Mesodermal cell (in vitro differentiated cells): ENCODE results near the gene TECPR2. TPM values are rescaled to one million over a fixed set of nuclear protein-coding genes. Genes with fewer than 3 reads are reported as not detected.
A peak's percentile ranks its signal among the peaks of the same experiment; 100 is the strongest.

Experiments used
- H3K27ac ChIP-seq: 2 replicates; pipeline ENCODE4 v1.7.0; 2013; ENCODE audit warnings: mild to moderate bottlenecking, low read depth, low read length, moderate library complexity; ENCODE audit not compliant: severe bottlenecking
- H3K36me3 ChIP-seq: 2 replicates; pipeline ENCODE4 v1.7.1; 2013; ENCODE audit warnings: mild to moderate bottlenecking, low read length, moderate library complexity; ENCODE audit not compliant: control insufficient read depth, insufficient read depth
- H3K4me1 ChIP-seq: one replicate; pipeline ENCODE4 v1.7.1; 2013; ENCODE audit warnings: mild to moderate bottlenecking, low read length; ENCODE audit not compliant: insufficient read depth, control insufficient read depth, poor library complexity, severe bottlenecking
- H3K4me3 ChIP-seq: 2 replicates; pipeline ENCODE4 v1.7.0; 2013; ENCODE audit warnings: low read length, control low read depth, mild to moderate bottlenecking; ENCODE audit not compliant: insufficient read depth, poor library complexity, severe bottlenecking; ENCODE audit errors: extremely low read depth
- H3K9me3 ChIP-seq: 2 replicates; pipeline ENCODE4 v1.7.1; 2013; ENCODE audit warnings: mild to moderate bottlenecking, low read length, moderate library complexity; ENCODE audit not compliant: control insufficient read depth
- WGBS, 2 experiments: methylation state at CpG; one replicate each; pipeline ENCODE4 v1.1.5; 2013; ENCODE audit warnings: missing lambda C conversion rate in 2 of 2; ENCODE audit not compliant: insufficient coverage in 2 of 2; 5-methylcytosine and 5-hydroxymethylcytosine counted together
- polyA plus RNA-seq, 2 experiments: library from polyadenylated mRNA; stranded (reverse); fragments of 50-300 nt; gene quantifications; one replicate each; pipeline ENCODE4 v1.2.3, GENCODE V29; 2013

The TECPR2 gene, protein sequence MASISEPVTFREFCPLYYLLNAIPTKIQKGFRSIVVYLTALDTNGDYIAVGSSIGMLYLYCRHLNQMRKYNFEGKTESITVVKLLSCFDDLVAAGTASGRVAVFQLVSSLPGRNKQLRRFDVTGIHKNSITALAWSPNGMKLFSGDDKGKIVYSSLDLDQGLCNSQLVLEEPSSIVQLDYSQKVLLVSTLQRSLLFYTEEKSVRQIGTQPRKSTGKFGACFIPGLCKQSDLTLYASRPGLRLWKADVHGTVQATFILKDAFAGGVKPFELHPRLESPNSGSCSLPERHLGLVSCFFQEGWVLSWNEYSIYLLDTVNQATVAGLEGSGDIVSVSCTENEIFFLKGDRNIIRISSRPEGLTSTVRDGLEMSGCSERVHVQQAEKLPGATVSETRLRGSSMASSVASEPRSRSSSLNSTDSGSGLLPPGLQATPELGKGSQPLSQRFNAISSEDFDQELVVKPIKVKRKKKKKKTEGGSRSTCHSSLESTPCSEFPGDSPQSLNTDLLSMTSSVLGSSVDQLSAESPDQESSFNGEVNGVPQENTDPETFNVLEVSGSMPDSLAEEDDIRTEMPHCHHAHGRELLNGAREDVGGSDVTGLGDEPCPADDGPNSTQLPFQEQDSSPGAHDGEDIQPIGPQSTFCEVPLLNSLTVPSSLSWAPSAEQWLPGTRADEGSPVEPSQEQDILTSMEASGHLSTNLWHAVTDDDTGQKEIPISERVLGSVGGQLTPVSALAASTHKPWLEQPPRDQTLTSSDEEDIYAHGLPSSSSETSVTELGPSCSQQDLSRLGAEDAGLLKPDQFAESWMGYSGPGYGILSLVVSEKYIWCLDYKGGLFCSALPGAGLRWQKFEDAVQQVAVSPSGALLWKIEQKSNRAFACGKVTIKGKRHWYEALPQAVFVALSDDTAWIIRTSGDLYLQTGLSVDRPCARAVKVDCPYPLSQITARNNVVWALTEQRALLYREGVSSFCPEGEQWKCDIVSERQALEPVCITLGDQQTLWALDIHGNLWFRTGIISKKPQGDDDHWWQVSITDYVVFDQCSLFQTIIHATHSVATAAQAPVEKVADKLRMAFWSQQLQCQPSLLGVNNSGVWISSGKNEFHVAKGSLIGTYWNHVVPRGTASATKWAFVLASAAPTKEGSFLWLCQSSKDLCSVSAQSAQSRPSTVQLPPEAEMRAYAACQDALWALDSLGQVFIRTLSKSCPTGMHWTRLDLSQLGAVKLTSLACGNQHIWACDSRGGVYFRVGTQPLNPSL (N-terminal part only)
- 15.5 TPM for polyA plus RNA-seq (2013, experiment 1 of 2)
- polyA plus RNA-seq (2013, experiment 2 of 2), result 9.5 TPM

DNA sequence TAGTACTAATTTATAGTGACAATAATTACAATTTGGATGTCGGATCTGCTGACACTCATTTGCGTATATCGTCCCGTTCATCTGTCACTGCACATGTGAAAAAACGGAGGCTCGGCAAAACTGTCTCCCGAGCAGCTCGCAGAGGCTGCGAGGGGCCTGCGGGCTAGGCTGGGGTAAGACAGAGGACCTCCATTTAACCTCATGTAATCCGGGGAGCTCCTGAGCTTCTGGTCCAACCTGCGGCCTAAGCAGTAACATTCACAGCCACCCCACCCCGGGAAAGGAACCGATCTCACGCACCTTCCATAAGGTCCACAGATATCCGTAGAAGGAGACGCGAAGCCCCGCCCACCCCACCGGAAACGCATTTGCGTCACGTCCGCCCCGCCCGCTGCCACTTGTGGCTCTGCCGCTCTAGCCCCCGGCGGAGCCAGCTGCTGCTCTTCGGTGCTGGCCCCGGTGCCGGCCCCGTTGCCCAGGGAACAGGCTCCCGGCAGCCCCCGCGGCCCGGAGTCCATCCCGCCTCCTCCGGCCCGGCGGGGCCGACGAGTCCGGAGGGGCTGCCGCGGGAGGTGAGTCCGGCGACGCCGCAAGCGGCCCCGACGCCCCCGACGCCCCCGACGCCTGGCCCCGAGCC lies at the start of gene TECPR2, which contains the start of gene CINP:
TECPR2 (plus strand) TSS at position 397 of the 637 bp plus-strand sequence. CDS start 13,781 bp downstream, outside the sequence.
CINP (minus strand) TSS at position 346 of the 637 bp plus-strand sequence; CDS start at position 307, 39 bp downstream.
- Histone ChIP-seq H3K27ac (peak within 1 kb of the TSS; percentile 57), H3K4me3 (peak within 1 kb of the TSS; percentile 91)

DNA sequence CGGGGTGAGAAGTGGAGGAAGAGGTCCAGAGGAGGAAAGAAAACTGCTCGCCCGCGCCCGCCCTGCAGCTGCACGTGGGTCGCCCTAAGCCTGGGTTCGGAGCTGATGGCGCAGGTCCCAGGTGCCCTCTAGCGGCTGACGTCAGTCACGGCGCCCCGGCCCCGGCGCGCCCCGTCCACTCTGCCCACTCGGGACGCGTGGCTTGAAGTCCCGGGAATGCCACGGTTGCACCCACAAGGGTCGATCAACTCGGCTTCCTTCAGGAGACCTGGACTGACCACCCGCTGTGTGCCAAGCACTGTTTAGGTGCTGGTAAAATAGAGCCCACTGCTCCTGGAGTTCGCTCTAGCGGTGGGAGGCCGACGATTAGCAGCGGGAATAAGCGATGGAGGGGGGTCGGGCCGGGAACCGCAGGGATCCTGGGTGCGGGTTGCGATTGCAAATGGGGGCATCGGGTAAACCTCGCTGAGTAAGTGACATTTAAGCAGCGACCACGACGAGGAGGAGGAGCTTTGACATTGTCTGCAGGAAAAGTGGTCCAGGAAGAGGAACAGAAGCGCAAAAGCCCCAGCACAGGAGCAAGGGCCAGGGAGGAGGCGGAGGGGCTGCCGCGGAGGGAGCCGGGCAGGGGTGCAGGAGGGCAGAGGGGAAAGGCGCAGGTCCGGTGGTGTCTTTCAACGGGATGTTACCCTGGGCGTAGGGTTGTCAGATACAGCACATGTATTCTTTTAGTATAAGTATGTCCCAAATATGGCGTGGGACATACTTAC lies 48.3 kb upstream of the TECPR2 start:
- H3K4me3 ChIP-seq, result peak overlapping the region; percentile 40
- no peaks in the 10 kb centered on the region for H3K36me3 ChIP-seq
- no peaks in the 10 kb centered on the region for H3K9me3 ChIP-seq
- WGBS, 2 experiments, result 11 to 14% methylated on average over 41 to 45 of the region's 52 CpGs
- peaks cover 8% of the 10 kb centered on the region for H3K4me1 ChIP-seq
- no peak overlapping the region for H3K27ac ChIP-seq

More for the DNA sequence above, at the start of gene TECPR2, which contains the start of gene CINP:
- 0 to 1% methylated on average over 42 to 57 of the region's 58 CpGs for WGBS, 2 experiments
- Histone ChIP-seq H3K4me1 (no peaks in the 10 kb centered on the region), H3K9me3 (no peaks in the 10 kb centered on the region), H3K36me3 (peaks cover 16% of the 10 kb centered on the region)

DNA sequence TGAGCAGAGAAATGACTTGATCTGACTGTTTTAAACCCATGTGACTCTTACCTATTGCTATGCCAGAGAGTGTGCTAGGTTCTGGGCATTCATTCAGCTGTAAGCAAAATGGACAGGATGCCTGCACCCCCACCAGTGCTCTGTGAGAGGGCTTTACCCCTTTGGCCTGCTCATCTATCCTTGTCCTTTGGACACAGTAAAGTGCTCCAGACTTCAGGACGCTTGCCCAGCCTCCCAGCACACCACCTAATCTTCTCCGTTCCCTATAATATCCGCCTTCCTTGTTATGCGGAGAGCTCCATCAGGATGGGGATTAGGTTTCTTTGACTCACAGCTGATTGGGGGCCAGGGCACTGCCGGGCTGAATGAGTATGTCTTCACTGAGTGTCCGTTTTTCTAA lies 47.6 kb upstream of the TECPR2 start:
- H3K9me3 ChIP-seq, result no peaks in the 10 kb centered on the region
- H3K36me3 ChIP-seq, result no peaks in the 10 kb centered on the region
- 80 to 94% methylated on average over 4 to 6 of the region's 6 CpGs for WGBS, 2 experiments
- peaks cover 8% of the 10 kb centered on the region for H3K4me1 ChIP-seq
- H3K27ac ChIP-seq, result no peak overlapping the region
- no peak overlapping the region for H3K4me3 ChIP-seq

DNA sequence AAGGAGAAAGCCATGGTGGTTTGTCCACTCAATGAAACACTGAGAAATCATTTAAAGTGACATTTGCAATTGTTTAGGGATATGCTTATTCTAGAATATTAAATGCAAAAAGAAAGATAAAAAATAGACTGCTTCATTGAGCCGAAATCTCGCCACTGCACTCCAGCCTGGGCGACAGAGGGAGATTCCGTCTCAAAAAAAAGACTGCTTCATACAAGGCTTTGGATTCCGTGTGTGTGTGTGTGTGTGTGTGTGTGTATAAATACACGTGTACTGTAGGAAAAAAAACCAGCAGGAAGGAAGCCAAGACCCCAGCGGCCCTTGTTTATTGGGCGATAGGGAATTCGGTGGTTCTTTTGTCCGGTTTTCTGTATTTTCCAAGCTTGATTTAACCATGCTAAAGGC lies 46.4 kb upstream of the TECPR2 start:
- Histone ChIP-seq H3K4me3 (peak overlapping the region; percentile 61), H3K9me3 (no peaks in the 10 kb centered on the region), H3K27ac (peak overlapping the region; percentile 89), H3K4me1 (peaks cover 13% of the 10 kb centered on the region), H3K36me3 (no peaks in the 10 kb centered on the region)
- 15 to 27% methylated on average over 7 to 10 of the region's 10 CpGs for WGBS, 2 experiments

DNA sequence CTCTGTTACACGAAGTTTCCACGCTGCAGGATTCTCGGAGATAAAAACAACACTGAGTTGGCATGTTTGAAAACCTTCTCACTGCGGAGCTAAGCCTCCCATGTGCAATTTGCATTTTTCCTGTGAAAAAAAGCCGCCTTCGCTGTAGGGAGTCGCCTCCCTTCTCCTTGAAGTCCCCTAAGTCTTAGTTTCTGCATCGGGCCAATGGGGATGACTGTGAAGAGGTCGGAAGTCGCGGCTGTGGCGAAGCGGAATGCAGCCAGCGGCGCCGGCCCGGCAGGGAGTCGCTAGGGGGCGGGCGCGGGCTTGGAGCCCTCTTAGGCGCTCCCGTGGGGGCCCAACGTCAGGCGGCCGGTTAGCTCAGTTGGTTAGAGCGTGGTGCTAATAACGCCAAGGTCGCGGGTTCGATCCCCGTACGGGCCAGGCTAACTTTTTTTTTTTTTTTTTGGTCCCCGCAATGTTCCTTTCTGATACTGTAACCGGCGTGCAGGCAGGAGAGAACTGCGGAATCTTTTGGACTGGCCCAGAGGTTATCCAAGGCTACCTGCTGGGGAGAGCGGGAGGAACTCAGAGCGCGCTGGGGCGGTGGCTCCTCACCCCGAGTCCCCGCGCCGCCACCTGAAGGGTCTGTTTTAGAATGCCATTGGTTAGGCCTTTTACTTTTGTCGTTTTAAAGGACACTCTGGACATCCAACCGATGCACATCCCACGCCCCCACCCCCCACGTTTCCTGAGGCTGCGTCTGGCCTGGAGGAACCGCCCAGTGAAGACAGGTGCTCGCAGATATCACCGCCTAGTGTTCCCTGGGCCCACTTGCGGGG lies 45.8 kb upstream of the TECPR2 start:
- Histone ChIP-seq H3K4me3 (peak overlapping the region; percentile 61), H3K4me1 (peaks cover 13% of the 10 kb centered on the region)
- 1 to 3% methylated on average over 36 to 42 of the region's 54 CpGs for WGBS, 2 experiments

DNA sequence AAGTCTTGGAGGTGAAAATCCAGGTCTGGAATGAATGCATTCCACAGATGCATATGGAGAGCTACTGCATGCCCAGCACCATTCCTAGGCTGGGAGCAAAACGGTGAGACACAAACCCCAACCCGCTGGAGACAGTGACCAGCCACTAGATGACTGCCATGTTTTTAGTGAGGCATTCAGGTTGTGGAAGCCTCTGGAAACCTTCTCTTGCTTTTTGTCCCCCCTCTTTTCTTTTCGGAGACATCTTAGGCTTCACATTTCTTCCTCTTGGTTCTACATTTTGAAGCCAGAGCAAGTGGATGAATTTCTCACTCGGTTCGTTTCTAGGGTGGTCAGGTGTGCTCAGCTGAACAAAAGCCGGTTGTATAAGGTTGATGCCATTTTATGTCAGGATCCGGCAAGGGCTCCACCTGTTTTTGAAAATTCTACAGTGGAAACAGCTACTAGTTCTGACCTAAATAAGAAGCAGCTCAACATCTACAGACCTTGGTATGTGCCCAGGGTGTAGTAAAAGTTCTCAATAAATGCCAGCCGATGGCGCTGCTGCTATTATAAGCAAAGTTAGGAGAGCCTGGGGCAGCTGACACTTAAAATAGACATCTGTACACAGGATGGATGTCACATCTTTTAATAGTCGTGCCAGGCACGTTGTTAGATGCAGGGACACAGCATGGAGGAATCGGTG lies 45.0 kb upstream of the TECPR2 start:
- peaks cover 8% of the 10 kb centered on the region for H3K36me3 ChIP-seq
- H3K4me1 ChIP-seq, result peaks cover 13% of the 10 kb centered on the region
- WGBS, 2 experiments, result 71% methylated on average over 9 to 12 of the region's 12 CpGs
- H3K27ac ChIP-seq, result peak overlapping the region; percentile 66
- H3K4me3 ChIP-seq, result peak overlapping the region; percentile 61
- no peaks in the 10 kb centered on the region for H3K9me3 ChIP-seq

More for the DNA sequence above, 45.8 kb upstream of the TECPR2 start:
- Histone ChIP-seq H3K27ac (peak overlapping the region; percentile 89), H3K9me3 (no peaks in the 10 kb centered on the region), H3K36me3 (peaks cover under 1% of the 10 kb centered on the region)

DNA sequence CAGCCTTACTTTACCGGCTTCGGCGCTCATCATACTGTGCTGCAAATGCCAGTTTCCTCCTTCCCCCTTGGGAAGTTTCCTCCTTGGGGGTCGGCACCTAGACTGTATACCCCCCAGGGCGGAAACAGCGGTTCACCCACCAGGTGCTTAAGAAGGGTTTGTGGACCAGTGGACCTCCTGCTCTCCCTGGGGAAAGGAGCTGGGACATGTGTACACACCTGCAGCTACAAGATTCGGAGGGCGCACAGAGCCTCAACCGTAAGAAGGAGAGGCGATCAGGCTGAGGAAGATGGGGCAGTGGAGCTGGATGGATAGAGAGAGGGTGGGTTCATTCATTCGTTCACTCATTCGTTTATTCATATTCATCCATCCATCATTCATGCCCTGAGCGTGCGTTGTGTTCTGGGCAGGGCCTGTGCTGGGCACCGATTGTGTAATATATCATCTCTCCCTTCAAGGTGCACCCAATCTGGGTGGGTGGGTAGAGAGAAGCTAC lies 43.9 kb upstream of the TECPR2 start:
- Histone ChIP-seq H3K36me3 (peaks cover 8% of the 10 kb centered on the region), H3K9me3 (no peaks in the 10 kb centered on the region), H3K4me3 (peak overlapping the region; percentile 74), H3K4me1 (peaks cover 13% of the 10 kb centered on the region), H3K27ac (peak overlapping the region; percentile 41)
- WGBS, 2 experiments, result 89 to 96% methylated on average over 4 to 8 of the region's 15 CpGs

DNA sequence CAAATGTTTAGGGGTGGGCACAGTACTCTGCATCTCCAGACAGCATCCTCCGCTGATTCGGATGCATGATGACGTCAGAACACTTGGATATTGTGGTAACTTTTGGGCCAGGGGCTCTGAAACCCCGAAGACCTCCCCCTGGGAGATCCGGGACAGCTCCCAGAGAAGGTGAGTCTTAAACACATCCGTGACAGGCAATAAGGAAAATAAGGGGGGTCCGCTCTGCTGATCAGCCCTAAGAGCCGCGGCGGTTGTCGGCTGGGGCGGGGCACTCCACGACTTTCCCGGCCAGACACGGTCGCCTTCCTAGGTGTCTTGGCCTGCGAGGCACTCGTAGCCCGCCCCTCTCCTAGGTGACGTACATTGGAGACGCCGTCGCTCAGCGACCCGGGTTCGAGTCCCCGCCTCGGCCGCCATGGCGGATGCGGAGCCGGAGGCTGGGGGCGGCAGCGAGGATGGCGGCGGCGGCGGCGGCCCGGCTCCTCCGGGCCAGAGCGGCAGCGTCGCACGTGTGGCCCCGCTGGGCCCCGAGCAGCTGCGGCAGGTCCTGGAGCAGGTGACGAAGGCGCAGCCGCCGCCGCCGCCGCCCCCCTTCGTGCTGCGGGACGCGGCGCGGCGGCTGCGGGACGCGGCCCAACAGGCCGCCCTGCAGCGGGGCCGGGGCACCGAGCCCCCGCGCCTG lies 43.2 kb upstream of the TECPR2 start, which contains the start of gene ZNF839:
ZNF839 (plus strand) TSS at position 396 of the 682 bp plus-strand sequence; CDS start at position 416, 20 bp downstream.
- Histone ChIP-seq H3K4me1 (peaks cover 13% of the 10 kb centered on the region), H3K36me3 (peaks cover 8% of the 10 kb centered on the region), H3K9me3 (no peaks in the 10 kb centered on the region), H3K27ac (peak within 1 kb of the TSS; percentile 69), H3K4me3 (peak within 1 kb of the TSS; percentile 74)
- WGBS, 2 experiments, result 1% methylated on average over 52 to 66 of the region's 71 CpGs
